GM18508 (cell line): ENCODE results near the gene FAM83G.

Experiments
- ATAC-seq: cut with Tn5 transposase; IDR thresholded peaks from one replicate; pipeline ENCODE4 v1.9.1; 2021; ENCODE audit warnings: moderate number of reproducible peaks; ENCODE audit not compliant: insufficient read depth, unreplicated experiment

Gene FAM83G

GRCh38 chr17:18971801-18972200 is 32.8 kb downstream of the FAM83G start:
- ATAC-seq, result no peak

- ATAC-seq, result no peak
Measured at GRCh38 chr17:18970582-18971480, 33.7 kb downstream of the FAM83G start.

GRCh38 chr17:18968945-18969887 is 35.3 kb downstream of the FAM83G start:
- ATAC-seq, result no peak

GRCh38 chr17:18968345-18968744 is 36.2 kb downstream of the FAM83G start:
- ATAC-seq, result no peak

GRCh38 chr17:18967916-18968315 is 36.6 kb downstream of the FAM83G start:
- ATAC-seq, result no peak

- no peak for ATAC-seq
Measured at GRCh38 chr17:18966831-18967624, 37.5 kb downstream of the FAM83G start.

- ATAC-seq, result no peak
Measured at GRCh38 chr17:18965530-18966236, 38.9 kb downstream of the FAM83G start.

- no peak for ATAC-seq
Measured at GRCh38 chr17:18964550-18964949, 40.0 kb downstream of the FAM83G start.

GRCh38 chr17:18964018-18964351 is 40.6 kb downstream of the FAM83G start:
- ATAC-seq, result no peak

- no peak for ATAC-seq
Measured at GRCh38 chr17:18963126-18964017, 41.2 kb downstream of the FAM83G start.

- ATAC-seq, result no peak
Measured at GRCh38 chr17:18962494-18962815, 42.1 kb downstream of the FAM83G start.

- no peak for ATAC-seq
Measured at GRCh38 chr17:18961634-18962493, 42.7 kb downstream of the FAM83G start.

GRCh38 chr17:18960803-18961511 is 43.6 kb downstream of the FAM83G start:
- no peak for ATAC-seq

GRCh38 chr17:18960241-18960665 is 44.3 kb downstream of the FAM83G start:
- no peak for ATAC-seq

- no peak for ATAC-seq
Measured at GRCh38 chr17:18959845-18960240, 44.7 kb downstream of the FAM83G start.

GRCh38 chr17:18959071-18959844 is 45.3 kb downstream of the FAM83G start:
- ATAC-seq, result no peak

- ATAC-seq, result no peak
Measured at GRCh38 chr17:18958611-18959010, 46.0 kb downstream of the FAM83G start.
